ENCODE results near the gene DLST.

Gene DLST

DNA sequence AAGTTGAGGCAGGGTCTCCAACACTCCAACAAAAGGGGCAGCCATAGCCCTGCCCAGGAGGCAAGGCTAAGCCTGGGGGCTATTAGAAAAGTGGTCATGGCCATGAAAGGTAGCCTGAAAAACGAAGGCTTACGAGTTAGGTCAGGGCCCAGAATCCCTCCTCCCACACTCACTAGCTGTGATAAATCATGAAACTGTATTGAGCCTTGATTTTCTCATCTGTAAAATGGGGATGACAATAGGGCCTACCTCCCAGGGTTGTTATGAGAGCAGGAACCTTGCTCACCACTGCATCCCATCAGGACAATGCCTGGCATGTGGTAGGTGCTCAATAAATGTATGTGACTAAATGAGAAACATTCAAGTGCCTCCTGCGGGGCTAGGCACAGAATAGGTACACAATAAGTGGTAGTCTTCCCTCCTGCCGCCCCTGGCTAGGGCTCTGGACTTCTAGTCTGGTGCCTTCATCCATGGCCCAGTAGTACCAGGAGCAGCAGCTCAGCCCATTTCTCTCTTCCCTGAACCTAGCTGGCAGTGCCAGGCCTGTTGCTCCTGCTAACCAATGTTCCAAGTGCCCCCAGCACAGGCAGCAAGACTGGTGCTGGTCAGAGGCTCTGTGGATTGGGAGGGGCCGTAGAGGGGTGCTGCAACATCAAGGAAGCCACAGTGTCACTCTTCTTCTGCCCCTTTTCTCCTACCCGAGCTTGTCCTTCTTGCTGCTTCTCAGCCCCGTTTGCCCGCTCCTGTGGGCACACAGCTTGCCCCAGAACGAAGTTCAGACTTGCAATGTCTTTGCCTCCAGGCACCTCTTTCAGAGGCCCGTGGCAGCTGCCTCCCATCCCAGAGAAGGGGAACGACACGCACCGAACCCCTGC is 65.9 kb downstream of the DLST start:
- no peak for DNase-seq (ENCODE audit: low read depth, low spot score)
- H3K4me3 ChIP-seq (ENCODE audit: low read length): no peak overlapping the region

GRCh38 chr14:74948228-74949175 is 66.8 kb downstream of the DLST start:
- no peak for DNase-seq (ENCODE audit: low read depth, low spot score)
- no peak overlapping the region for H3K4me3 ChIP-seq (ENCODE audit: low read length)

GRCh38 chr14:74949191-74949601 is 67.5 kb downstream of the DLST start:
- no peak for DNase-seq (ENCODE audit: low read depth, low spot score)
- no peak overlapping the region for H3K4me3 ChIP-seq (ENCODE audit: low read length)

GRCh38 chr14:74949859-74950573 is 68.3 kb downstream of the DLST start:
- no peak overlapping the region for H3K4me3 ChIP-seq (ENCODE audit: low read length)
- DNase-seq (ENCODE audit: low read depth, low spot score): no peak

DNA sequence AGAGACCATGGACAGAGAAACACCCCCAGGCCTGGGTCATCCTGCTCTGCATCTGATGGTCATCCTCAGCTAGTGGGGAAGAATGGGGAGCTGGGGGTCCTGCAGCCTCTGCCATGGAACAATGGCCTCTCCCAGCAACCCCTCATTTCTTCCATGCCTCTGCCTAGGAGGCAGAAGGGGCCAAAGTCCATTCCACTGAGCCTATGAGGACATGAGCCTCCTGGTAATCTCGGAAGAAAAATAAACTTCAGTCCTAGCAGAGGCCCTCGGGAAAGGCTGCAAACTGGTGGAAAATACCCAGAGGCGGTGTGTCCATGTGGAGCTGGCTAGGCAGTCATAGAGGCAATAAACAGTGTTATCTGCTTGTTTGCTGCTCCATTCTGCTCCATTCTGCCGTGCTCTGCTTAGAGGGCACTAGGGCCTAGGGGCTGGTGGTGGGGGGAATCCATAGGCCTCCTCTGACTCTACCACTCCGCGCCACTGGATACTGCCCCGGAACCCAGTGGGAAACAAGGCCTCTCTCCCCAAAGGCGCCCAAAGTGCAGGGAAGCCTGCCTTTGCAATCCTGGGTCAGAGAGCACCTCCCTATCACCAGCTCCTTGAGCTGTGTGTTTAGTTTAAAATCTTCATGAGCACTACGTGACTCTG is 69.2 kb downstream of the DLST start:
- no peak overlapping the region for H3K4me3 ChIP-seq (ENCODE audit: low read length)
- no peak for DNase-seq (ENCODE audit: low read depth, low spot score)

GRCh38 chr14:74951443-74952179 is 69.9 kb downstream of the DLST start:
- no peak for DNase-seq (ENCODE audit: low read depth, low spot score)
- no peak overlapping the region for H3K4me3 ChIP-seq (ENCODE audit: low read length)

DNA sequence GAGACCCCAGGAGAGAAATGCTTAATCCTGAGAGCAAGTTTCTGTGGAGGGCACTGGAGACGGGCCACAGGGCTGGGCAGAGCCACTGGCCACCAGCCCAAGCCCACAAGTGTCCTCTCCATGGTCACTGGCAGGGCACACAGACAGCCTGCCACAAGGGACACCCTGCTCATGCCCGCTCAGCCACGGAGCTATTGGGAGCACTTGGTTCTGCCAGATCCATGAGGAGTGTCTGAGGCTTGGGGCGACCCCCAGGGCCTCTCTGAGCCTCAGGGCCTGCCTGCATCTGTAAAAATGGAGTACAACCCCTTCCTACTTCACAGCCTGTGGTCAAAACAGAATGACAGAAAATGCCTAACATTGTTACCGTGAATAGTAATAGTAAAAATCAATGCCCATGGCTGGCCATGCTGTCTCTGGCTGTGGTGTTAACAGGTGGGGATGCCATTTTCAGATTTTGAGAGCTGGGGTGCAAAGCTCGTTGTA is 70.5 kb downstream of the DLST start:
- DNase-seq (ENCODE audit: low read depth, low spot score): no peak
- no peak overlapping the region for H3K4me3 ChIP-seq (ENCODE audit: low read length)

GRCh38 chr14:74952697-74953484 is 71.2 kb downstream of the DLST start:
- no peak for DNase-seq (ENCODE audit: low read depth, low spot score)

More at GRCh38 chr14:74952697-74953484, 71.2 kb downstream of the DLST start:
- no peak overlapping the region for H3K4me3 ChIP-seq (ENCODE audit: low read length)

Measured in Jurkat, Clone E6-1 (cell line).